ENCODE results near the gene FPGT.
"Not testable (repeated sequence)": the region's sequence is repeated elsewhere in the genome, so short reads cannot be mapped to it uniquely, and the experiment has no call there.

FPGT gene

DNA sequence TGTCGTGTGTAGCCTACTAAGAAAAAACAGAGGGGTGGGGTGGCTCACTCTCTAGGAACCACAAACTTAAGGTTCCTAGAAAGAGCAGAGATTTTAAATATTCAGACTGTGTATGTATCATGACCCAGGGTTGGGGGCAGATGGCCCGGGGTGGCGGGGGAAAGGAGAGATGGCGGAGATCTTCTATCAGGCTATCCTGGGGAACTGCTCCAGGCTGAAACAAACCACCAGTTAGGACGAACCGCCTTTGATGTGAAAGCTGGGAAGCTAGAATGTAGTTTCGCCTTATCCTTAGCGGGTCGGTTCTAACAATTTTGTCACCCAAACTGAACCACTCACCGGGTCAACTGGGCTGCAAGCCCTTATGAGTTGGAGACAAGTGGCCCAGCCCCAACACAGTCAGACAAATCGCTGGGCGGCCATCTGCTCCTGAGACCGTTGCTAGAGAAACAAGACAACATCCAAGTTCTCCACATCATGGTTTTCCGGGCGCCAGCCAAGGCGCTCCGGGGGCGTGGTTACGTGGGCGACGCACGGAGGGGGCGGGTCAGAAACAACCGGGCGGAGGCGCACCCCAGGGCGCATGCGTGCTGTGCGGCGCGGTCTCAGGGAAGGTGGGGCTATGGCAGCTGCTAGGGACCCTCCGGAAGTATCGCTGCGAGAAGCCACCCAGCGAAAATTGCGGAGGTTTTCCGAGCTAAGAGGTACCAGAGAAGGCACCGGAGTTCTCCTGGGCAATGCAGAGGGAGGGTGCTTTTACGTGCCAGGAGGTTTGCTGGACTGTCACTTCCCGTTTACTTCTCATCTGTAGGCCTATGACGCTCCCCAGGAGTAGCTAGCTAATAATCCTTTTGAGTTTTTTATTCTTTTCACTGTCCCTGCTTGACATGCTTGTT lies at the start of gene FPGT, which contains the start of gene LRRIQ3:
TSS of gene FPGT (plus strand) at position 586 of the 896 bp plus-strand sequence. CDS start at position 623, 37 bp downstream.
TSS of gene LRRIQ3 (minus strand) at position 520 of the 896 bp plus-strand sequence. CDS start 14,492 bp downstream, outside the sequence.
- TF ChIP-seq, protein P1, sequence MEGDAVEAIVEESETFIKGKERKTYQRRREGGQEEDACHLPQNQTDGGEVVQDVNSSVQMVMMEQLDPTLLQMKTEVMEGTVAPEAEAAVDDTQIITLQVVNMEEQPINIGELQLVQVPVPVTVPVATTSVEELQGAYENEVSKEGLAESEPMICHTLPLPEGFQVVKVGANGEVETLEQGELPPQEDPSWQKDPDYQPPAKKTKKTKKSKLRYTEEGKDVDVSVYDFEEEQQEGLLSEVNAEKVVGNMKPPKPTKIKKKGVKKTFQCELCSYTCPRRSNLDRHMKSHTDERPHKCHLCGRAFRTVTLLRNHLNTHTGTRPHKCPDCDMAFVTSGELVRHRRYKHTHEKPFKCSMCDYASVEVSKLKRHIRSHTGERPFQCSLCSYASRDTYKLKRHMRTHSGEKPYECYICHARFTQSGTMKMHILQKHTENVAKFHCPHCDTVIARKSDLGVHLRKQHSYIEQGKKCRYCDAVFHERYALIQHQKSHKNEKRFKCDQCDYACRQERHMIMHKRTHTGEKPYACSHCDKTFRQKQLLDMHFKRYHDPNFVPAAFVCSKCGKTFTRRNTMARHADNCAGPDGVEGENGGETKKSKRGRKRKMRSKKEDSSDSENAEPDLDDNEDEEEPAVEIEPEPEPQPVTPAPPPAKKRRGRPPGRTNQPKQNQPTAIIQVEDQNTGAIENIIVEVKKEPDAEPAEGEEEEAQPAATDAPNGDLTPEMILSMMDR (IDR thresholded peaks at IDR 0.05; ENCODE audit: control insufficient read depth, insufficient read depth, low read depth, low read length, missing control alignments), result no peak
- H3K4me3 ChIP-seq (ENCODE audit: control insufficient read depth, low read depth, low read length), result peak within 1 kb of the TSS; percentile 74
- DNase-seq (ENCODE audit: low read depth), result peak; percentile 72

- TF ChIP-seq, protein P1 (IDR thresholded peaks at IDR 0.05; ENCODE audit: control insufficient read depth, insufficient read depth, low read depth, low read length, missing control alignments), result no peak
- no peak for DNase-seq (ENCODE audit: low read depth)
- H3K4me3 ChIP-seq (ENCODE audit: control insufficient read depth, low read depth, low read length), result no peak overlapping the region
Measured at GRCh38 chr1:74160046-74160445, 38.0 kb upstream of the FPGT start.

DNA sequence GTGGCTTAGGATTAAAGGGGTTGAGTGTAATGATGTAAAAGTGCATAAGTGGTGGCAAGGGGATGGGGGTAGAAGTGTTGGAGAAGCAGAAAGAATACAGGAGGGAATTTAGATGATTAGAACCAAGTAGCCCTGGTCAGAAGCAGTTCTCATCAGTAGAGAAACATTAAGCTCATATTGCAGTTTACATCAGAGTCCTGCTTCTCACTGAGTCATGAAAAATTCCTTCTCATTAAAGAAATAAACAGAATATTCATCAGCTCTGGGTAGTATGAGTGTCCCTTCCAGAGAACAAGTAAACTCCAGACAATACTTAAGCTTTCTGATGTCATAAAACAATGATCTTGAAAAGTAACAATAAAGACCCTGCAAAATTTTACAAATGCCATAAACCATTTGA lies 36.5 kb upstream of the FPGT start:
- TF ChIP-seq, protein P1 (IDR thresholded peaks at IDR 0.05; ENCODE audit: control insufficient read depth, insufficient read depth, low read depth, low read length, missing control alignments), result no peak
- DNase-seq (ENCODE audit: low read depth), result no peak
- no peak overlapping the region for H3K4me3 ChIP-seq (ENCODE audit: control insufficient read depth, low read depth, low read length)

- H3K4me3 ChIP-seq (ENCODE audit: control insufficient read depth, low read depth, low read length), result no peak overlapping the region
- DNase-seq (ENCODE audit: low read depth), result no peak
- TF ChIP-seq, protein P1 (IDR thresholded peaks at IDR 0.05; ENCODE audit: control insufficient read depth, insufficient read depth, low read depth, low read length, missing control alignments), result no peak
Measured at GRCh38 chr1:74162333-74162732, 35.7 kb upstream of the FPGT start.

DNA sequence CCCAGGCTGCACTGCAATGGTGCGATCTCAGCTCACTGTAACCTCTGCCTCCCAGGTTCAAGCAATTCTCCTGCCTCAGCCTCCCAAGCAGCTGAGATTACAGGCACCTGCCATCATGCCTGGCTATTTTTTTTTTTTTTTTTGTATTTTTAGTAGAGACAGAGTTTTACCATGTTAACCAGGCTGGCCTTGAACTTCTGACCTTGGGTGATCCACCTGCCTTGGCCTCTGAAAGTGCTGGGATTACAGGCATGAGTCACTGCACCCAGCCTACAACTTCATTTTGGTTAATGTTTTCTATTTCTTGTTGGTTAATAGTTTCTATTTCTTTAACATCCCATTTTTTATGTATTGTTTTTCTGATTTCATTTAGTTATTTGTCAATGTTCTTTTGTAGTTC lies 23.6 kb upstream of the FPGT start:
- not testable (repeated sequence) for H3K4me3 ChIP-seq (ENCODE audit: control insufficient read depth, low read depth, low read length); DNase-seq (ENCODE audit: low read depth)

DNA sequence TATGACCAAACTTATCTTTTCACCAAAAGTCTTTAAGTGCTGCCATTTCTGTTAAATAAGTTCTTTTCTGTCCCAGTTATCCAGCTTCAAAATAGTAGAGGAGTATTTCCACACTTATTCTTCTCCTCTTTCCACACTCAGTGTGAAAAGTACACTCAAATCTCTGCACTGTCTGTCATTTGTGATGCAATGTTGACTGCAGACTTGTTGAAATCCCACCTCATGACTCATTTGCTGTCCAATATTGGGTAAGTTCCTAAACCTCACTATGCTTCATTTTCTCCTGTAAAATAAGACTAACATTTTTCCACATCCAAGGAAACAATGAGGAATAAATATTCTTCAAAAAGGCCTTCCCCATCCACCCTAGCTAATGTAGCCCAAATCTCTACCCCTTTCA lies 17.6 kb upstream of the FPGT start:
- H3K4me3 ChIP-seq (ENCODE audit: control insufficient read depth, low read depth, low read length), result no peak overlapping the region
- TF ChIP-seq, protein P1 (IDR thresholded peaks at IDR 0.05; ENCODE audit: control insufficient read depth, insufficient read depth, low read depth, low read length, missing control alignments), result no peak
- peak; percentile 3 for DNase-seq (ENCODE audit: low read depth)

DNA sequence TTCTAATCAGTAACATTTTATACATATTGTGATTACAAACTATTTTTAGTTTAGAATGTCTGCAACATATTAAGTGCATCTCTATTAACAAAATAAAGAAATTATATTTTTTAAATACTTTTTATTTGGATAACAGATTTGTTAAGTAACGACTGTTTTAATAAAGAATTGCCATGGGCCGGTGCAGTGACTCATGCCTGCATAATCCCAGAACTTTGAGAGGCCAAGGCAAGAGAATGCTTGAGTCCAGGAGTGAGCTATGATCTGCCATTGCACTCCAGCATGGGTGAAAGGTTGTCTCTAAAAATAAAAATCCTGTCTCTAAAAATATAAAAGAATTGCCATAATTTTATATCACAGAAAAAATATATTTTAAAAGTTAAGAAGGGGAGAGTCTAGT lies 4.1 kb upstream of the FPGT start:
- TF ChIP-seq, protein P1 (IDR thresholded peaks at IDR 0.05; ENCODE audit: control insufficient read depth, insufficient read depth, low read depth, low read length, missing control alignments), result no peak
- DNase-seq (ENCODE audit: low read depth), result peak; percentile 8

More for the DNA sequence above, 4.1 kb upstream of the FPGT start:
- H3K4me3 ChIP-seq (ENCODE audit: control insufficient read depth, low read depth, low read length), result no peak overlapping the region
